ENCODE data around the gene GLRA1. TPM values are rescaled to one million over a fixed set of nuclear protein-coding genes. Genes with fewer than 3 reads are reported as not detected.
A peak's percentile ranks its signal among the peaks of the same experiment; 100 is the strongest.

GLRA1 gene
- total and polyA plus RNA-seq, 2 of the 4 experiments (the other 2 are of a cell fraction): not detected

DNA sequence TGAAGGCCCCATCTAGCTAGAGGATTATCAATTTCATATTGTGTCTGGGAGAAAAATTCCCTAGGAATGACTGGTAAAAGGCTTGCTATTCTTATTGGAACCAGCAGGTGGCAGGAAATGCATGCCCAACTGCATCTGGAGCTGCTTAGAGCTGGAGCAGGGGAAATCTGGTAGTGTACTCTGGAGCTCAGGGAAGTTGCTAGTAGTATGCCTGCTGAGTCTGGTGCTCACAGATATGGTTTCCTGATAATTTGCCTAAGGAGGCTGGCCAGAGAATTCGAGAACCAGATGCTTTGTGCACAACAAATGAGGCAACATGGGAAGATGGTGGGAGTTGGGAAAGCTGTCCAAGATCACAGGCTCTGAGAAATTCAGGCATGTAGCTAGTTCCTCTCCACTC is 99.2 kb downstream of the GLRA1 start:
- no CpG with 5 or more reads among the region's 1 CpG for WGBS, 2 experiments (ENCODE audit: extremely low coverage in 2 of 2, insufficient read length in 1 of 2)
- Histone ChIP-seq H3K14ac (replicated peaks; ENCODE audit: low read depth, low read length) (no peak overlapping the region), H2AK9ac (replicated peaks; ENCODE audit: low read depth, low read length, poor library complexity) (no peak overlapping the region), H3K23ac (ENCODE audit: low read depth, low read length) (no peak overlapping the region), H3K36me3 (ENCODE audit: control insufficient read depth, insufficient read depth, low read length) (0 out of 2 replicates have a peak, but pooled peaks cover 4% of the 10 kb centered on the region), H3K27ac (ENCODE audit: insufficient read depth, low read length) (no peak overlapping the region), H2BK5ac (ENCODE audit: low read depth, low read length, poor library complexity, severe bottlenecking) (no peak overlapping the region), H3K56ac (ENCODE audit: extremely low read depth, insufficient read depth, low read length) (no peak overlapping the region), H2BK20ac (ENCODE audit: low read depth, low read length) (no peak overlapping the region), H3K4me3 (ENCODE audit: insufficient read depth, low read depth, low read length) (no peak overlapping the region), H4K5ac (ENCODE audit: low read depth, low read length) (no peak overlapping the region), H3K18ac (ENCODE audit: low read depth, low read length) (no peak overlapping the region), H4K8ac (ENCODE audit: low read depth in 2 of 2, low read length in 2 of 2) (no peak overlapping the region), H3K79me1 (ENCODE audit: low read depth in 1 of 2, low read length in 2 of 2) (no peaks in the 10 kb centered on the region), H2BK120ac (ENCODE audit: low read depth, low read length) (no peak overlapping the region), H4K91ac (ENCODE audit: insufficient read depth, low read depth, low read length) (no peak overlapping the region), H2AFZ (replicated peaks; ENCODE audit: low read length, poor library complexity) (no peak overlapping the region), H3K27me3 (ENCODE audit: control insufficient read depth, insufficient read depth, low read length) (no peaks in the 10 kb centered on the region), H3K9me1 (ENCODE audit: insufficient read depth, low read length) (no peaks in the 10 kb centered on the region; the same call in 1 of the 2 replicates), H2BK15ac (ENCODE audit: low read depth, low read length) (no peak overlapping the region), H3K4me2 (ENCODE audit: low read depth, low read length) (no peak overlapping the region), H3K9ac (ENCODE audit: low read depth, low read length) (no peak overlapping the region), H4K20me1 (ENCODE audit: insufficient read depth, low read length) (no peaks in the 10 kb centered on the region), H3K9me3 (ENCODE audit: control insufficient read depth, insufficient read depth, low read length) (no peaks in the 10 kb centered on the region), H2AK5ac (ENCODE audit: low read depth, low read length) (no peak overlapping the region), H3K4ac (ENCODE audit: low read depth, low read length) (no peak overlapping the region), H3K4me1 (ENCODE audit: control insufficient read depth, insufficient read depth, low read length) (no peaks in the 10 kb centered on the region)
- TF ChIP-seq, protein P1, sequence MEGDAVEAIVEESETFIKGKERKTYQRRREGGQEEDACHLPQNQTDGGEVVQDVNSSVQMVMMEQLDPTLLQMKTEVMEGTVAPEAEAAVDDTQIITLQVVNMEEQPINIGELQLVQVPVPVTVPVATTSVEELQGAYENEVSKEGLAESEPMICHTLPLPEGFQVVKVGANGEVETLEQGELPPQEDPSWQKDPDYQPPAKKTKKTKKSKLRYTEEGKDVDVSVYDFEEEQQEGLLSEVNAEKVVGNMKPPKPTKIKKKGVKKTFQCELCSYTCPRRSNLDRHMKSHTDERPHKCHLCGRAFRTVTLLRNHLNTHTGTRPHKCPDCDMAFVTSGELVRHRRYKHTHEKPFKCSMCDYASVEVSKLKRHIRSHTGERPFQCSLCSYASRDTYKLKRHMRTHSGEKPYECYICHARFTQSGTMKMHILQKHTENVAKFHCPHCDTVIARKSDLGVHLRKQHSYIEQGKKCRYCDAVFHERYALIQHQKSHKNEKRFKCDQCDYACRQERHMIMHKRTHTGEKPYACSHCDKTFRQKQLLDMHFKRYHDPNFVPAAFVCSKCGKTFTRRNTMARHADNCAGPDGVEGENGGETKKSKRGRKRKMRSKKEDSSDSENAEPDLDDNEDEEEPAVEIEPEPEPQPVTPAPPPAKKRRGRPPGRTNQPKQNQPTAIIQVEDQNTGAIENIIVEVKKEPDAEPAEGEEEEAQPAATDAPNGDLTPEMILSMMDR (conservative IDR thresholded peaks at IDR 0.05; ENCODE audit: low read depth, low read length): peak; percentile 89
- TF ChIP-seq, protein P2, sequence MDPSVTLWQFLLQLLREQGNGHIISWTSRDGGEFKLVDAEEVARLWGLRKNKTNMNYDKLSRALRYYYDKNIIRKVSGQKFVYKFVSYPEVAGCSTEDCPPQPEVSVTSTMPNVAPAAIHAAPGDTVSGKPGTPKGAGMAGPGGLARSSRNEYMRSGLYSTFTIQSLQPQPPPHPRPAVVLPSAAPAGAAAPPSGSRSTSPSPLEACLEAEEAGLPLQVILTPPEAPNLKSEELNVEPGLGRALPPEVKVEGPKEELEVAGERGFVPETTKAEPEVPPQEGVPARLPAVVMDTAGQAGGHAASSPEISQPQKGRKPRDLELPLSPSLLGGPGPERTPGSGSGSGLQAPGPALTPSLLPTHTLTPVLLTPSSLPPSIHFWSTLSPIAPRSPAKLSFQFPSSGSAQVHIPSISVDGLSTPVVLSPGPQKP (IDR thresholded peaks at IDR 0.05; ENCODE audit: borderline replicate concordance, low read depth, low read length): no peak
- TF ChIP-seq RCOR1 (IDR thresholded peaks at IDR 0.05; ENCODE audit: insufficient replicate concordance, low read length): no peak
- peak; percentile 86 for TF ChIP-seq RAD21 (IDR thresholded peaks at IDR 0.05; ENCODE audit: low read length)
- TF ChIP-seq, protein P3, sequence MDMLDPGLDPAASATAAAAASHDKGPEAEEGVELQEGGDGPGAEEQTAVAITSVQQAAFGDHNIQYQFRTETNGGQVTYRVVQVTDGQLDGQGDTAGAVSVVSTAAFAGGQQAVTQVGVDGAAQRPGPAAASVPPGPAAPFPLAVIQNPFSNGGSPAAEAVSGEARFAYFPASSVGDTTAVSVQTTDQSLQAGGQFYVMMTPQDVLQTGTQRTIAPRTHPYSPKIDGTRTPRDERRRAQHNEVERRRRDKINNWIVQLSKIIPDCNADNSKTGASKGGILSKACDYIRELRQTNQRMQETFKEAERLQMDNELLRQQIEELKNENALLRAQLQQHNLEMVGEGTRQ (IDR thresholded peaks at IDR 0.05; ENCODE audit: low read depth, low read length): no peak
- no peak for TF ChIP-seq NFE2L2 (IDR thresholded peaks at IDR 0.05; ENCODE audit: low read depth, low read length)
- peak; percentile 82 for TF ChIP-seq SMC3 (IDR thresholded peaks at IDR 0.05; ENCODE audit: low read depth, low read length)
- no peak for TF ChIP-seq CHD1 (IDR thresholded peaks at IDR 0.05; ENCODE audit: low read depth, low read length)
- no peak for TF ChIP-seq FOS (IDR thresholded peaks at IDR 0.05; ENCODE audit: low read depth, low read length)
- no peak for TF ChIP-seq RFX5 (IDR thresholded peaks at IDR 0.05; ENCODE audit: low read depth, low read length)
- TF ChIP-seq CEBPB (IDR thresholded peaks at IDR 0.05; ENCODE audit: low read depth, low read length): no peak
- no peak for TF ChIP-seq BHLHE40 (IDR thresholded peaks at IDR 0.05; ENCODE audit: low read depth, low read length)
- TF ChIP-seq MAZ (IDR thresholded peaks at IDR 0.05; ENCODE audit: borderline replicate concordance, low read depth, low read length): no peak
- no peak for TF ChIP-seq MAFK (IDR thresholded peaks at IDR 0.05; ENCODE audit: low read depth, low read length)
- no peak for TF ChIP-seq MXI1 (IDR thresholded peaks at IDR 0.05; ENCODE audit: borderline replicate concordance, low read depth, low read length)
- no peak for TF ChIP-seq POLR2A (IDR thresholded peaks at IDR 0.05; ENCODE audit: low read depth, low read length)
- ChIA-PET POLR2A (ENCODE audit: unreplicated experiment) (interaction anchor here (0.6 to 1.1 kb wide), 2 partner anchors 69 to 317 kb away, joined by 3 read pairs; no protein-coding TSS in a partner anchor), CTCF (interaction anchor here (0.6 to 2.0 kb wide), 15 partner anchors 9 to 569 kb away, joined by 3 to 23 read pairs (median 4); no protein-coding TSS in a partner anchor)
- intact Hi-C loops (cut with micrococcal nuclease): loop anchor here (1.0 to 2.0 kb wide), 3 partner anchors 318 to 689 kb away; no protein-coding TSS in a partner anchor
- DNase-seq (peak; percentile 69), ATAC-seq (ENCODE audit: low read depth) (peak; percentile 98)
- BruUV-seq (replicated peaks): no TSS peak
- in situ Hi-C loops (cut with MboI; ENCODE audit: low sequenced_read_pairs): loop anchor here (5.0 kb wide), 1 partner anchor 317 kb away; no protein-coding TSS in a partner anchor
- dilution Hi-C loops (cut with HindIII; ENCODE audit: low sequenced_read_pairs, unreplicated experiment): no loop called here
